T-helper 2 cell treated with Interferon-gamma antibody and Interleukin-4, amounts not matched to agents 100 ng/mL and 5 ng/mL, for 36 hours (primary cell): Measurements from ENCODE around the gene PARP9. TPM values are rescaled to one million over a fixed set of nuclear protein-coding genes. Genes with fewer than 3 reads are reported as not detected.
"Not testable (repeated sequence)": the region's sequence is repeated elsewhere in the genome, so short reads cannot be mapped to it uniquely, and the experiment has no call there.

Experiments used
- intact Hi-C: fragments of 100-400 bp; cut with micrococcal nuclease; formaldehyde crosslinking; loops from one replicate; pipeline ENCODE4 v1.15.1; 2023
- total RNA-seq: library from RNA; stranded (reverse); gene quantifications from 2 replicates; pipeline ENCODE4 v1.2.3, GENCODE V29; 2022

Gene PARP9
- total RNA-seq, 1 donor from 2014 or later, result 108 TPM

DNA sequence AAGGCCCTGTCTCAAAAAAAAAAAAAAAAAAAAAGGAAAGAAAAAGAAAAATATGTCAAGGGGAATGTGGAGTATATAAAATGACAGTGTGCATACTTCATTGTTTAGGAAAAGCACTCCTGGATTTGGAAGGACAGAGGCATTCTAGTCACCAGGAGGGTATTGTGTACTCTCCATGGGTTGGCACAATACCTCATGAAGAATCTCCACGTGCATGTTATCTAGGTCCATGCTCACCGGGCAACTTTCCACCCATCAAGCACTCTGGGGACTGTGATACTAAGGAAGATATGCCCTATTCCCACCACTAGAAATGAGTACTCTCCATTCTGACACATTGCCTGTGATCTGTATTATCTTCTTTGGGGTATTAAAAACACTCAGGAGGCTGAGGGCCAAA lies 33.9 kb downstream of the PARP9 start:
- intact Hi-C loops, result loop anchor here (5.0 kb wide), 1 partner anchor 148 kb away; the partner anchor contains the start of genes FAM162A and MIX23

GRCh38 chr3:122523317-122523716 lies 40.8 kb downstream of the PARP9 start:
- intact Hi-C loops, result no loop called here

DNA sequence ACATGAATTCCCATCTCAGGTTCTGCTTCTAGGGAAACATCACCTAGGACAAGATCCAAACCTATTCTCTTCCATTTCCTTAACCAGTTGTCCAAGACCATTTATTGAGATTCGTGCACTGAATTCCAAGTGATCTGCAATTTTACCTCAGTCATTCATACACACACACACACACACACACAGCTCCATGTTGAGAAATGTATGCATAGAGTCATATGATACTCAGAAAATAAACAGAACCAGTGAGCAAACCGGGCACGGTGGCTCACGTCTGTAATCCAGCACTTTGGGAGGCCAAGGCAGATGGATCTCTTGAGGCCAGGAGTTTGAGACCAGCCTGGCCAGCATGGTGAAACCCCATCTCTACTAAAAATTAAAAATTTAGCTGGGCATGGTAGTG lies 43.2 kb downstream of the PARP9 start:
- intact Hi-C loops, result no loop called here

DNA sequence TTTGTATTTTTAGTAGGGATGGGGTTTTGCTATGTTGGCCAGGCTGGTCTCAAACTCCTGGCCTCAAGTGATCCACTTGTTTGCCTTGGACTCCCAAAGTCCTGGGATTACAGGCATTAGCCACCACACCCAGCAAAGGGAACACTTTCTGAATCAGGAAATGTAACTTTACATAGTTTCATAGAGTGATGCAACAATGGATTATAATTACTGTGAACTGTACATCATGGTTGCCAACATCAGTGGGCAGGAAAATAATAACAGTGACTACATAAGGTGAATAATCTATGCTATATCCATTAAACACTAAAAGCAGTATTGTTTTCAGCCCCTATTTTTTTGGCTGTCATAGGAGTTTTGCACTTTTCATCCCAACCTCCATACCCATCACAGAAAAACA lies 44.4 kb downstream of the PARP9 start:
- intact Hi-C loops, result loop anchor here (10.0 kb wide), 1 partner anchor 685 kb away; the partner anchor contains the start of gene SEC22A

DNA sequence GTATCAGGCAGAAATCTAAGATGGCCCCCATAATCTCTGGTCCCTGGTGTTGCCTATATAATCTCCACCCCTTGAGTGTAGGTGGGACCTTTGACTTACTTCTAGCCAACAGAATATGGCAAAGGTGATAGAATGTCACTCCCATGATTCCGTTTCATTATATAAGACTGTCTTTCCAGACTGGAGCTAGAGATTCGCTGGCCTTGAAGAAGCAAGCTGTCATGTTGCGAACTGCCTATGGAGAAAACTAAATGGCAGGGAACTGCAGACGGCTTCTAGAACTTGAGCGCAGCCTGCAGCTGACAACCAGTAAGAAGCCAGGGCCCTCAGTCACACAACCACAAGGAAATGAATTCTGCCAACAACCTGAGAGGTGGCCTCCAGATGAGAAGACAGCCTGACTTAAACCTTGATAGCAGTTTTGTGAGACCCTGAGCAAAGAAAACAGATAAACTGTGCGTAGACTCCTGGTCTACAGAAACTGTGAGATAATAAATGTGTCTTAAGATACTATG lies 47.2 kb downstream of the PARP9 start:
- intact Hi-C loops, result loop anchor here (10.0 kb wide), 1 partner anchor 688 kb away; the partner anchor contains the start of gene SEC22A

GRCh38 chr3:122515870-122516269 lies 48.2 kb downstream of the PARP9 start:
- intact Hi-C loops, result loop anchor here (2.0 to 10.0 kb wide), 2 partner anchors 49 to 689 kb away; partner anchors contain the start of genes DTX3L, PARP9 and SEC22A

DNA sequence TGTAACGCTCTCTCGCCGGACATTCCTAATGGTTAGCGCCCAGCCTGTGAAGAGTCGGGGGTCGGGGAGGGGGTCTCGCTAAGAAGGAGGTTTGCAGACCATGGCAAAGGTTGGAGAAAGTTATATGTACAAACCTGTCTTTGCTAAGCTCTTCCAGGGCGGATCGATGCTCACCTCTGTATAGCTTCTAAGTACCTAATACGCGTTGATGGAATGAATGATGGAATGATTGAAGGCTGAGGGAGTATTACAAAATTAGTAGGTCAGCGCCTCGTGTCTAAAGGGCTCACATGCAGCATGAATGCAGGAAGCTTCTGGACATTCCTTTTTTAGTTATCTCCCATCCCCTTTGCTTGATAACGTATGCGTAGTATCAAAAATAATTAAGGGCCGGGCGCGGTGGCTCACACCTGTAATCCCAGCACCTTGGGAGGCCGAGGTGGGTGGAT lies 49.1 kb downstream of the PARP9 start:
- intact Hi-C loops, result loop anchor here (2.0 to 10.0 kb wide), 2 partner anchors 50 to 690 kb away; partner anchors contain the start of genes DTX3L, PARP9 and SEC22A

DNA sequence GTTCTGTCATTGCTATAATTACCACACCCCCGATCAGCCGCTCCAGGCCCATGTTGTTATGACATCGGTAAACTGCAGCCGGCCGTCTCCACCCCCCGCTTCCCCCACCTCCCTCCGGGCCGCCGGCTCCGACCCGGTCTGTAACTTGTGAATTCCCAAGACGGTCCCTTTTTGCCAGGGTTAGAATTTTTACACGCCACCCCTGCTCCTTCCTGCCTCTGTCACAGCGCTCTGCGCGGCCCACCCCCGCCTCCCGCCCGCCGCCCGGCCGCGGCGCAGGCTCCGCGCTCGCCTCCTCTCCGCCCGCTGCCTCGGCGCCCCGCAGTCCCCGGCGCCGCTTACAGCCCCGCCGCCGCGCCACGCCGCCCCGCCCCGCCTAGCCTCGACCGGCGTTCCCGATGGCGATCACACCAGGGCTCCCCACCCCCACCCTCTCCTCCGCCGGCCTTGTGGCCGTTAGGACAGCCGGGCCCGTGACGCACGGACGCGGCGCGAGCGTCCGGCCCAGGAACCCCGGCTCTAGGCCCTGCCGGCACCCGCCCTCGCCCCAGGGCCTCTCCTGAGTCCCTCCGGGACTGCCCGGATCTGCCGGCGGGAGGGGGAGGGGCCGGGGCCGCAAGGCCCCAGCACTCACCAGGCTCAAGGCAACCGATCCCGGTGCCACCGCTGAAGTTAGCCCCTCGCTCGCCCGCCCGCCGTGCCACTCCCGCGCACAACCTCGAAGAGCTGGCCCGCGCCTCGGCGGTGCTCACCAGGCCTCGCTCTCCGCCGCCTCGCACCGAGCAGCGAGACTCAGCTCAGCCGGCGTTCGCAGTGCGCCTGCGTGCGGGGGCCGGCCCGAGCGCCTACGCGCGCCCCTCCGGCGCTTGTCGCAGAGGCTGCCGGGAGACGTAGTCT lies 49.7 kb downstream of the PARP9 start, which contains the start of gene KPNA1:
TSS of gene KPNA1 (minus strand) at position 817 of the 897 bp plus-strand sequence. CDS start 18,374 bp downstream, outside the sequence.
- intact Hi-C loops, result loop anchor here (1.0 to 10.0 kb wide), 7 partner anchors 50 to 969 kb away; partner anchors contain the start of genes DTX3L, FAM162A, GOLGB1 and PARP14

- intact Hi-C loops, result loop anchor here (1.0 to 10.0 kb wide), 7 partner anchors 51 to 968 kb away; partner anchors contain the start of genes DTX3L, FAM162A, GOLGB1 and PARP14
Observed at GRCh38 chr3:122513386-122514122, 50.5 kb downstream of the PARP9 start.

GRCh38 chr3:122512284-122512683 lies 51.8 kb downstream of the PARP9 start:
- intact Hi-C loops, result loop anchor here (10.0 kb wide), 1 partner anchor 693 kb away; the partner anchor contains the start of gene SEC22A

DNA sequence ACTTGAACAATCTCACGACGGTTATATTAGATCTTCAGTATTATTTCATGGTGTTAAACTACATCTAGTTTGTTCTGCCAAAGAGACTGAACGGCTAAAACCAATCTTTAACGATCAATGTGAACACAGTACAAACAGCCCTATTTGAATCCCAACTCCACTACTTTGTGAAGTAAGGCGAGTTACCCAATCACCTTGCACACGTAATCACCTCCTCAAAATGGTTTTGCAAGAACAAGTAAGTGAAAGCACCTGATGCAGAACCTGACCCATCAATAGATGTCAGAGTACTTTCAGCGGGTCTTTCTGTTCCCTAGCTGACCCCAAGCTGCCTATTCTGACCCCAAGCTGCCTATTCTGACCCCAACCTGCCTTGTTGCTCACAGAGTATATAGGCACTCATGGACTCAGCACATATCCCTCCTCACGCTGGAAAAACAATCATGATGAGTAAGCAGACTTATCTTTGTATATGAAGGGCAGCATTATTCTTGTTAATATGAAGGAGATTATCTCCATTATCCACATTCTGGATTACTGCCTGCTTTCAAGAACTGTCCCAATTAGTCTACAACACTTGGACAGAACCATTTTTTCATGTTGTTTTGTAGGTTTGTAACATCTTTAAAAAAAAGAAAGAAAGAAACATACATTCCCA lies 53.1 kb downstream of the PARP9 start:
- intact Hi-C loops, result loop anchor here (10.0 kb wide), 1 partner anchor 694 kb away; the partner anchor contains the start of gene SEC22A

- intact Hi-C loops, result not testable (repeated sequence)
Observed at GRCh38 chr3:122508944-122509343, 55.2 kb downstream of the PARP9 start.

- intact Hi-C loops, result no loop called here
Observed at GRCh38 chr3:122508135-122508914, 55.8 kb downstream of the PARP9 start.

DNA sequence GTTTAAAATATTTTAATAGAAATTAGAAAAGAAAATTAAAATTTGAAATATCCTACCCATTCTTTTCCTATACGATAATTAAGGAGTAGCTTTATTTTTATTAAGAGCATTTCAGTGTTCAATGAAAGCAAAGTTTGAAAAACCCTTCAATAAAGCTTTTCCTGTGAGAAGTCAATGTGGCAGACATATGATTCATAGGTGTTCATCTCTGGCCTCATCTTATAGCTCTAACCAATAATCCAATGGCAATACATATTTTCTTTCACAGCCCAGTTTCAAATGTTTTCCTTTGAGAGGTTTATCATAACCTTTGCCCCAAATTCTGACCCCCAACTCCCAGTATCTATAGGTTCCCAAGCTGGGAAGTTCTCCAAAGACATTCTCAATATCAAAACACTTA lies 57.6 kb downstream of the PARP9 start:
- intact Hi-C loops, result no loop called here

GRCh38 chr3:122505676-122506075 lies 58.4 kb downstream of the PARP9 start:
- intact Hi-C loops, result no loop called here

- intact Hi-C loops, result no loop called here
Observed at GRCh38 chr3:122502941-122503340, 61.2 kb downstream of the PARP9 start.

- intact Hi-C loops, result no loop called here
Observed at GRCh38 chr3:122502139-122502538, 62.0 kb downstream of the PARP9 start.

- intact Hi-C loops, result not testable (repeated sequence)
Observed at GRCh38 chr3:122500964-122501363, 63.1 kb downstream of the PARP9 start.

DNA sequence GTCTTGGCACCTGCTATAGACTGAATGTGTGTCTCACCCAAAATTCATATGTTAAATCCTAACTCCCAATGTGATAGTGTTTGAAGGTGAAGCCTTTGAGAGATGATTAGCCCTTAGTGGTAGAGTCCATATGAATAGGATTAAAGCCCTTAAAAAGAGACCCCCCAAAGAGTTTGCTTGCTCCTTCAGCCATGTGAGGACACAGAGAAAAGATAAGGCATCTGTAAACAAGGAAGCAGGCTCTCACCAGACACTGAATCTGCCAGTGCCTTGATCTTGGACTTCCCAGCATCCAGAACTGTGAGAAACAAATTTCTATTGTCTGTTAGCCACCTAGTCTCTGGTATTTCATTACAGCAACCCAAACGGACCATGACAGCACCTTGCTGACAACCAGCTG lies 65.9 kb downstream of the PARP9 start:
- intact Hi-C loops, result no loop called here

GRCh38 chr3:122497425-122497824 lies 66.7 kb downstream of the PARP9 start:
- intact Hi-C loops, result no loop called here
